GM23248 (cell line): ENCODE data around the gene SHC1.

ENCODE experiments used
- EZH2 ChIP-seq: fragments of 200-600 bp; sonication (generic); IDR thresholded peaks from 2 replicates; pipeline ENCODE4 v1.6.1; 2018; ENCODE audit warnings: antibody characterized with exemption, mild to moderate bottlenecking; ENCODE audit not compliant: insufficient read depth, poor library complexity, severe bottlenecking
- EZH2phosphoT487 ChIP-seq: fragments of 200-600 bp; sonication (generic); IDR thresholded peaks from 2 replicates; pipeline ENCODE4 v1.6.1; 2018; ENCODE audit warnings: antibody characterized with exemption, moderate library complexity, mild to moderate bottlenecking, low read depth; ENCODE audit not compliant: insufficient read depth

DNA sequence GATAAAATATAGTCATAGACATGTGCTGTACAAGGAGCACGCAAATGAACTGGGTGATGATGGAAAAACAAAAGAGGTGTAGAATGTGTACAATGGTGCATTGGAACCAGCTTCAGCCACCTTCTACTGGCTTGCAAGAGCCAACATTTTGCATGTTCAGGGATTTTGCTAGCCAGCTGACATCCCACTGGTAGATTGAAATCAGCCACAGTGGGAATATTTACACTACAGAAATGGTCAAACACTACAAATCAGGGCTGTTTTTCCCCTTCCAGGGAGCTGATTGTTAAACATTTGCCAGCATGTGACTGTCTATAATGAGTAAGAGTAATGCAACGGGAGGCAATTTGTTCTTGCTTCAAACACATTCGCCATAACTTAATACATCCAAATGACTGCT lies 57.3 kb downstream of the SHC1 start:
- TF ChIP-seq EZH2 = no peak
- TF ChIP-seq EZH2phosphoT487 = no peak
